Panc1 (cell line): ENCODE data around the gene MAB21L3. TPM values are rescaled to one million over a fixed set of nuclear protein-coding genes. Genes with fewer than 3 reads are reported as not detected.

Experiments used
- ATAC-seq: fragments of 200-7000 bp; cut with Tn5 transposase; 2 replicates; pipeline ENCODE4 v1.9.1; 2020; ENCODE audit warnings: mild to moderate bottlenecking, moderate library complexity
- BruUV-seq: library from RNA; stranded (reverse); fragments of 400-500 nt; replicated peaks from 2 replicates; lab custom pipeline; 2021; lab: Mats Ljungman, UMichigan
- CTCF ChIA-PET: fragments of 300-600 bp; sonication (Branson Sonifier 250); formaldehyde crosslinking; loops from one replicate; lab custom pipeline; 2022; ENCODE audit warnings: antibody characterized with exemption; lab: Charles Lee
- POLR2A ChIA-PET: fragments of 300-600 bp; sonication (Branson Sonifier 250); formaldehyde crosslinking; loops from one replicate; lab custom pipeline; 2022; ENCODE audit warnings: antibody characterized with exemption; lab: Charles Lee
- DNase-seq: peaks from one replicate; pipeline ENCODE4 v3.0.0-alpha.2; 2010; ENCODE audit warnings: low read depth, low spot score
- H3K27ac ChIP-seq: 2 replicates; pipeline ENCODE4 v1.5.1; 2011; ENCODE audit warnings: mild to moderate bottlenecking, low read length, inconsistent platforms
- H3K27me3 ChIP-seq: fragments of 200-500 bp; sonication (Bioruptor generic); 2 replicates; pipeline ENCODE4 v1.6.0; 2014; ENCODE audit warnings: low read length, inconsistent platforms; ENCODE audit not compliant: control insufficient read depth, insufficient read depth
- H3K36me3 ChIP-seq: fragments of 200-500 bp; sonication (Bioruptor generic); 2 replicates; pipeline ENCODE4 v1.5.1; 2014; ENCODE audit warnings: inconsistent platforms, mild to moderate bottlenecking, low read length, moderate library complexity; ENCODE audit not compliant: control insufficient read depth, insufficient read depth
- H3K4me1 ChIP-seq: 2 replicates; pipeline ENCODE4 v1.5.1; 2011; ENCODE audit warnings: inconsistent platforms, mild to moderate bottlenecking, low read length, moderate library complexity; ENCODE audit not compliant: control insufficient read depth, insufficient read depth
- H3K4me3 ChIP-seq, 2 experiments: 2 replicates each; pipeline ENCODE4 v1.5.1; 2011 to 2012; ENCODE audit warnings: low read depth in 2 of 2, low read length in 2 of 2, mild to moderate bottlenecking in 2 of 2, inconsistent platforms in 1 of 2, moderate library complexity in 1 of 2
- H3K9me3 ChIP-seq: fragments of 200-500 bp; sonication (Bioruptor generic); 2 replicates; pipeline ENCODE4 v1.5.1; 2014; ENCODE audit warnings: low read depth, mild to moderate bottlenecking, inconsistent platforms, low read length, moderate library complexity; ENCODE audit not compliant: control insufficient read depth, insufficient read depth
- SIN3A ChIP-seq: IDR thresholded peaks from 2 replicates; pipeline ENCODE4 v1.6.1; 2012; ENCODE audit warnings: low read depth, mild to moderate bottlenecking, low read length, moderate library complexity, borderline replicate concordance; ENCODE audit not compliant: insufficient read depth
- TCF7L2 ChIP-seq: IDR thresholded peaks from 2 replicates; pipeline ENCODE4 v1.6.1; 2011; ENCODE audit warnings: mild to moderate bottlenecking, low read depth, low read length, inconsistent platforms
- in situ Hi-C: cut with HindIII; loops from 2 replicates; pipeline ENCODE4 v1.10.0; 2016; ENCODE audit warnings: low sequenced_read_pairs, low pct_unique_long_range_greater_than_20kb
- intact Hi-C: fragments of 100-400 bp; cut with micrococcal nuclease; formaldehyde crosslinking; loops from one replicate; pipeline ENCODE4 v1.10.0; 2022; ENCODE audit not compliant: unreplicated experiment
- total RNA-seq: library from RNA; stranded (reverse); gene quantifications from one replicate; pipeline ENCODE4 v1.2.1, GENCODE V29; 2021; ENCODE audit not compliant: unreplicated experiment
- TF ChIP-seq, protein P1 (sequence below), 2 experiments: IDR thresholded peaks; 2 replicates each; pipeline ENCODE4 v1.6.1; 2011 to 2012; ENCODE audit warnings: low read depth in 2 of 2, control low read depth in 1 of 2, low read length in 1 of 2, mild to moderate bottlenecking in 1 of 2, moderate library complexity in 1 of 2; ENCODE audit not compliant: insufficient read depth in 1 of 2
- TF ChIP-seq, protein P2 (sequence below): fragments of 450-650 bp; IDR thresholded peaks from 2 replicates; pipeline ENCODE4 v1.5.1; 2017; ENCODE audit warnings: mild to moderate bottlenecking

The MAB21L3 gene
- total RNA-seq, 1 experiment from 2014 or later = not detected

DNA sequence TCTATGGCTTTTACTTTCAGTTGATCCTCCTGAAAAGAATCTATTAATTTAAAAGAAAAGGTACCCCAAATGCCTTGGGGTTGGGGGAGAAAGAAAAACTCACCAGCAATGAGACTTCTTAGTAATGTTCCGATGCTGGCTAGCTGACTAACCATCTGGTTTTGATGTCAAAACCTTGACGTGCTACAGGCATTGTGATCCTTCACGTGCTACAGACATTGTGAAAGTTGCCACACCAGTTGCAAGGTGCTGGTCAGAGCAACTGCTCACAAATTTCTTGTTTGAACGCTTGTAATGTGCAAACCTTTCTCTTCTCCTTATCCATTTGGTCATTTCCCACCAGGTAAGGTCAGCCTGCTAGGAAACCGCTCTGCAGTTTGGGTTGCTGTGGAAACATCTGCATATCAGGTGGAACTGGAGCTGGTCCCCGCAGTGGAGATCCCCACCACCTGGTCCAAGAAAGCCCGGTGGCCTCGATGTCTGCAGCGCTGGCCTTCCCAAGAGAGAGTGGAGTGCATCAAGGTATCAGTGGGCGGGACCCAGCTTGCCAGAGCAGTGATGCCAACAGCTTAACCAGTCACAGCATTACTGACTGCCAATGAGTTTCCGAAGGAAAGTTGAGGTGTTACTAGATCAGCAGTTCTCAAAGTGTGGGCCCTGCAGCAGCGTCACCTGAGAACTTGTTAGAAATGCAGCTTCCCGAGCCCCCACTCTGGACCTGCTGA lies 16.1 kb downstream of the MAB21L3 start:
- Histone ChIP-seq H3K27me3 (no peaks in the 10 kb centered on the region), H3K9me3 (no peaks in the 10 kb centered on the region), H3K4me1 (no peaks in the 10 kb centered on the region), H3K27ac (no peak overlapping the region), H3K36me3 (no peaks in the 10 kb centered on the region), H3K4me3 (no peak overlapping the region)
- BruUV-seq = no TSS peak
- POLR2A ChIA-PET = no interaction called here
- intact Hi-C loops (loop anchor here (5.0 kb wide), 1 partner anchor 555 kb away; no protein-coding TSS in a partner anchor), in situ Hi-C loops (no loop called here)
- TF ChIP-seq SIN3A = no peak
- TF ChIP-seq, protein P1, sequence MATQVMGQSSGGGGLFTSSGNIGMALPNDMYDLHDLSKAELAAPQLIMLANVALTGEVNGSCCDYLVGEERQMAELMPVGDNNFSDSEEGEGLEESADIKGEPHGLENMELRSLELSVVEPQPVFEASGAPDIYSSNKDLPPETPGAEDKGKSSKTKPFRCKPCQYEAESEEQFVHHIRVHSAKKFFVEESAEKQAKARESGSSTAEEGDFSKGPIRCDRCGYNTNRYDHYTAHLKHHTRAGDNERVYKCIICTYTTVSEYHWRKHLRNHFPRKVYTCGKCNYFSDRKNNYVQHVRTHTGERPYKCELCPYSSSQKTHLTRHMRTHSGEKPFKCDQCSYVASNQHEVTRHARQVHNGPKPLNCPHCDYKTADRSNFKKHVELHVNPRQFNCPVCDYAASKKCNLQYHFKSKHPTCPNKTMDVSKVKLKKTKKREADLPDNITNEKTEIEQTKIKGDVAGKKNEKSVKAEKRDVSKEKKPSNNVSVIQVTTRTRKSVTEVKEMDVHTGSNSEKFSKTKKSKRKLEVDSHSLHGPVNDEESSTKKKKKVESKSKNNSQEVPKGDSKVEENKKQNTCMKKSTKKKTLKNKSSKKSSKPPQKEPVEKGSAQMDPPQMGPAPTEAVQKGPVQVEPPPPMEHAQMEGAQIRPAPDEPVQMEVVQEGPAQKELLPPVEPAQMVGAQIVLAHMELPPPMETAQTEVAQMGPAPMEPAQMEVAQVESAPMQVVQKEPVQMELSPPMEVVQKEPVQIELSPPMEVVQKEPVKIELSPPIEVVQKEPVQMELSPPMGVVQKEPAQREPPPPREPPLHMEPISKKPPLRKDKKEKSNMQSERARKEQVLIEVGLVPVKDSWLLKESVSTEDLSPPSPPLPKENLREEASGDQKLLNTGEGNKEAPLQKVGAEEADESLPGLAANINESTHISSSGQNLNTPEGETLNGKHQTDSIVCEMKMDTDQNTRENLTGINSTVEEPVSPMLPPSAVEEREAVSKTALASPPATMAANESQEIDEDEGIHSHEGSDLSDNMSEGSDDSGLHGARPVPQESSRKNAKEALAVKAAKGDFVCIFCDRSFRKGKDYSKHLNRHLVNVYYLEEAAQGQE (IDR thresholded peaks at IDR 0.05; ENCODE audit: insufficient read depth in 1 of 2, low read depth in 2 of 2, low read length in 1 of 2) = no peak
- TF ChIP-seq, protein P2, sequence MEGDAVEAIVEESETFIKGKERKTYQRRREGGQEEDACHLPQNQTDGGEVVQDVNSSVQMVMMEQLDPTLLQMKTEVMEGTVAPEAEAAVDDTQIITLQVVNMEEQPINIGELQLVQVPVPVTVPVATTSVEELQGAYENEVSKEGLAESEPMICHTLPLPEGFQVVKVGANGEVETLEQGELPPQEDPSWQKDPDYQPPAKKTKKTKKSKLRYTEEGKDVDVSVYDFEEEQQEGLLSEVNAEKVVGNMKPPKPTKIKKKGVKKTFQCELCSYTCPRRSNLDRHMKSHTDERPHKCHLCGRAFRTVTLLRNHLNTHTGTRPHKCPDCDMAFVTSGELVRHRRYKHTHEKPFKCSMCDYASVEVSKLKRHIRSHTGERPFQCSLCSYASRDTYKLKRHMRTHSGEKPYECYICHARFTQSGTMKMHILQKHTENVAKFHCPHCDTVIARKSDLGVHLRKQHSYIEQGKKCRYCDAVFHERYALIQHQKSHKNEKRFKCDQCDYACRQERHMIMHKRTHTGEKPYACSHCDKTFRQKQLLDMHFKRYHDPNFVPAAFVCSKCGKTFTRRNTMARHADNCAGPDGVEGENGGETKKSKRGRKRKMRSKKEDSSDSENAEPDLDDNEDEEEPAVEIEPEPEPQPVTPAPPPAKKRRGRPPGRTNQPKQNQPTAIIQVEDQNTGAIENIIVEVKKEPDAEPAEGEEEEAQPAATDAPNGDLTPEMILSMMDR = no peak
- no peak for DNase-seq
- ATAC-seq = no peak
- CTCF ChIA-PET = no interaction called here

DNA sequence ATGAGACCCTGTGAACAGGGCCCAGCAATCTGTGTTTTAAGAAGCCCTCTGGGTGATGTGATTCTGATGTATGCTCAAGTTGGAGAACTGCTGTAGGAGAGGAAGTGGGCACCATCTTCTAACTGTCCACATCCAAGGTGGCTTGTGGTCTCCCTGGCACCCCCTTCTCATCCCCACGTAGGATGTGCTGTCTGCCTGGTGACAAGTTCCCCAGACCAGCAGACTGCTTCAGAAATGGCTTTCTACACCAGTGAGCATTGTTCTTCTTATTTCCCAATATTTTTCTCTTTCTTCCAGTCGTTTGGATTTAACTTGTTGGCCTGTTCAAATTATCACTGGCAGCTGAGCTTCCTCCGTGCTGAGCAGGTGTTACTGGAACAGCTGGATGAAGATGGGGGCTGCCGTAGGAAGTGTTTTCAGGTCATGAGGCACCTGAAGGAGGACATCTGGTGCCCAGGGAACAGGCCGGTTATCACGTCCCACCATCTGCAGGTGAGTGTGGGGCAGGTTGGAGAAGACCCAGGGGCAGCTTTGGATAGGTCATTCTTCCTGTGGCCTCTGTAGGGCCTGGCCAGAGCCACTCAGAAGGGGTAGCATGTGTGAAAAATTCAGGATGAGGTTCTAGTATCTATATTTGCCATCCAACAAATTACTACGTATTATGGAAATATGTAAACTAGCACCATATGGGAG lies 16.8 kb downstream of the MAB21L3 start:
- H3K4me1 ChIP-seq = no peaks in the 10 kb centered on the region
- no peak overlapping the region for H3K4me3 ChIP-seq
- intact Hi-C loops (loop anchor here (5.0 kb wide), 1 partner anchor 554 kb away; no protein-coding TSS in a partner anchor), in situ Hi-C loops (no loop called here)
- no peaks in the 10 kb centered on the region for H3K27me3 ChIP-seq
- ChIA-PET POLR2A (no interaction called here), CTCF (no interaction called here)
- no peak for TF ChIP-seq TCF7L2
- no peak for TF ChIP-seq SIN3A
- H3K9me3 ChIP-seq = no peaks in the 10 kb centered on the region
- H3K36me3 ChIP-seq = no peaks in the 10 kb centered on the region
- no peak overlapping the region for H3K27ac ChIP-seq
- DNase-seq = no peak
- no TSS peak for BruUV-seq
- ATAC-seq = no peak

DNA sequence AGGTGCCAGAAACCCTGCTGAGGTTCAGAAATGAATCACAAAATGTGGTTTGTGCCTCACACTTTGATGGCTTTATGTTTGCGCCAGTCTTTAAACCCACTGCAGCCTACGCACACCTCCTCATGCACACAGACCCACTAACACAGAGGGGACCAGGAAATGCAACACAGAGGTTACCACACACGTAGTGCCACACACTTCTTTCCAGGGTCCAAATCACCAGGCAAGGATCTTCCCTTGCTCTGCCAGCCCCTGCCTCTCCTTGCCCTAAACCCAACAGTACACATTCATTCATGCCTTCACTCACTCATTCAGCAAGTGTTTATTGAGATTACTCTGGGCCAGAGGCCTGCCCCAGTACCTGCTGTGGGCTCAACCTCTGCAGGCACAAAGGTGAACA lies 17.5 kb downstream of the MAB21L3 start:
- no TSS peak for BruUV-seq

More for the DNA sequence above, 17.5 kb downstream of the MAB21L3 start:
- no peak overlapping the region for H3K27ac ChIP-seq
- no peaks in the 10 kb centered on the region for H3K9me3 ChIP-seq
- POLR2A ChIA-PET = no interaction called here
- no peak for ATAC-seq
- no peak overlapping the region for H3K4me3 ChIP-seq
- no peaks in the 10 kb centered on the region for H3K27me3 ChIP-seq
- no peak for TF ChIP-seq SIN3A
- in situ Hi-C loops (no loop called here), intact Hi-C loops (loop anchor here (5.0 kb wide), 1 partner anchor 554 kb away; no protein-coding TSS in a partner anchor)
- H3K4me1 ChIP-seq = no peaks in the 10 kb centered on the region
- CTCF ChIA-PET = no interaction called here
- no peaks in the 10 kb centered on the region for H3K36me3 ChIP-seq
- DNase-seq = no peak
